Fibroblast of skin of scalp (primary cell): ENCODE data around the gene SLC25A36. TPM values are rescaled to one million over a fixed set of nuclear protein-coding genes. Genes with fewer than 3 reads are reported as not detected.

Source experiments
- DNase-seq: peaks from one replicate; pipeline ENCODE4 v3.0.0-alpha.2; 2013
- polyA plus RNA-seq, 2 experiments: library from polyadenylated mRNA; unstranded; fragments of 120-200 nt; gene quantifications; one replicate each; pipeline ENCODE4 v1.2.1, GENCODE V29; 2013; ENCODE audit not compliant: insufficient read length in 2 of 2

The SLC25A36 gene
- polyA plus RNA-seq (2013, experiment 1 of 2; ENCODE audit: insufficient read length): 46.4 TPM
- 50.7 TPM for polyA plus RNA-seq (2013, experiment 2 of 2; ENCODE audit: insufficient read length)

- DNase-seq: peak; percentile 98
Observed at GRCh38 chr3:140941434-140942220, at the start of gene SLC25A36. TSS of gene SLC25A36 (plus strand) at chr3:140941836. CDS start at chr3:140942055, 219 bp downstream.

GRCh38 chr3:140896997-140897396, 44.6 kb upstream of the SLC25A36 start:
- no peak for DNase-seq

- peak; percentile 82 for DNase-seq
Observed at GRCh38 chr3:140898340-140899180, 43.1 kb upstream of the SLC25A36 start.

GRCh38 chr3:140899363-140899762, 42.3 kb upstream of the SLC25A36 start:
- no peak for DNase-seq

GRCh38 chr3:140902791-140903190, 38.8 kb upstream of the SLC25A36 start:
- DNase-seq: no peak

GRCh38 chr3:140903196-140903595, 38.4 kb upstream of the SLC25A36 start:
- DNase-seq: no peak

- DNase-seq: no peak
Observed at GRCh38 chr3:140904521-140904920, 37.1 kb upstream of the SLC25A36 start.

- no peak for DNase-seq
Observed at GRCh38 chr3:140905559-140905958, 36.1 kb upstream of the SLC25A36 start.

- no peak for DNase-seq
Observed at GRCh38 chr3:140906785-140907184, 34.9 kb upstream of the SLC25A36 start.

- peak; percentile 9 for DNase-seq
Observed at GRCh38 chr3:140910860-140911259, 30.8 kb upstream of the SLC25A36 start.

- no peak for DNase-seq
Observed at GRCh38 chr3:140911822-140912221, 29.8 kb upstream of the SLC25A36 start.

GRCh38 chr3:140913728-140914127, 27.9 kb upstream of the SLC25A36 start:
- no peak for DNase-seq

GRCh38 chr3:140914384-140914945, 27.2 kb upstream of the SLC25A36 start:
- no peak for DNase-seq

- no peak for DNase-seq
Observed at GRCh38 chr3:140916603-140917002, 25.0 kb upstream of the SLC25A36 start.

- DNase-seq: no peak
Observed at GRCh38 chr3:140917772-140918171, 23.9 kb upstream of the SLC25A36 start.

GRCh38 chr3:140920029-140920428, 21.6 kb upstream of the SLC25A36 start:
- no peak for DNase-seq

GRCh38 chr3:140922634-140923033, 19.0 kb upstream of the SLC25A36 start:
- peak; percentile 33 for DNase-seq

GRCh38 chr3:140924097-140924873, 17.4 kb upstream of the SLC25A36 start:
- DNase-seq: no peak

- DNase-seq: no peak
Observed at GRCh38 chr3:140927279-140928069, 14.2 kb upstream of the SLC25A36 start.

GRCh38 chr3:140929446-140929845, 12.2 kb upstream of the SLC25A36 start:
- no peak for DNase-seq

GRCh38 chr3:140931016-140931454, 10.6 kb upstream of the SLC25A36 start:
- DNase-seq: no peak
